ENCODE measurements around the gene DBET.
A peak's percentile ranks its signal among the peaks of the same experiment; 100 is the strongest.
"Not testable (repeated sequence)": the region's sequence is repeated elsewhere in the genome, so short reads cannot be mapped to it uniquely, and the experiment has no call there.

The DBET gene

DNA sequence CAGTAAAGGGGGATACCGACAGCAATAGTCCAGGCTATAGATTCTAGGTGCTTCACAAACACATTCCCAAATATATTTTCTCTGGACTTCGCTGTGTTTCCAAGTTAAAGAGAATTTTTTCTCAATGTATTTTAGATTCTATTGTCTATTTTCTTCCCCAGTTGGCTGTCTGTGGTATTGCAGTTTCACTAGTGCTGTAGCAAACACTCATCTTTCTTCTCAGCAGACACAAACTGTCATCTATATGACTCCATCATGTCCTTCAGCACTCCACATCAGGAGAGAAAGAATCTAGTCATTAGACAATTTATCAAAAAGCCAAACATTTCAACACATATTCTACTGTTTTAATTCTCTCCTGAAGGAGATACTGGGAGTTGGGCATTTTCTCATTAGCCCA, at the start of gene DBET:
Gene DBET (plus strand): TSS at position 161 of the 400 bp plus-strand sequence.
- not testable (repeated sequence) for FAIRE-seq

DNA sequence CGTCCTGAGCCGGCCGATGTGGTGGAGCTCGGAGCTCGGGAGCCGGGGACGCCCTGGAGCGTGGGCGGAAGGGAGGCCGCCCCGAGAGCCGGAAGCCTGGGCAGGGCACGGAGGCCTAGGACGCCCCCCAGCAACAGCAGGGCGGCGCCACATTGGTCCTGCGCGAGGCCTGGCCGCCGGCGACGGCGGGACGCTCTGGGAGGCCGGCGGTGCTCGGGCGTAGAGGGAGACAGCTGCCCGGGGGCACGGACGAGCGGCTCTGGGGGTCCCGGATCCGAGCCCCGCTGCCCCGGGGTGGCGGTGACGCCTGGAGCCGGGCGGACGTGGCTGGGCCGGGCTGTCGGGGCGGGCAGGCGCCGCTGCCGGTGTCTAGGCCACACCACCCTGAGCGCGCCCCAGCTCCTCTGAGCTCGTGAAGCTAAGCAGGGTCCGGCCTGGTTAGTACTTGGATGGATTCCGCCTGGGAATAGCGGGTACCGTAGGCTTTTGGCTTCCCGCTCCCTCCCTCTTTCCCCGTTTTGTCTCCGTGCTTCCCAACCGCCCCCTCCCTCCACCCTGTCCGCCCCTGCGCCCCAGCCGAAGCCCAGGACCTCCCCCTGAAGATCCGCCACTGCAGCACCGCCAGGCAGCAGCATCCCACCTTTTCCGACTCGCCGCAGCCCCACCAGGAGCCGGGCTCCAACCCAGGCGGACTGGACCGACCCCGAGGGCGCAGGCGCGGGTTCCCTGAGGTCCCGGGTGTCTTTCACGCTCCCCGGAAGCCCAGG, 49.3 kb upstream of the DBET start:
- FAIRE-seq = no peak

DNA sequence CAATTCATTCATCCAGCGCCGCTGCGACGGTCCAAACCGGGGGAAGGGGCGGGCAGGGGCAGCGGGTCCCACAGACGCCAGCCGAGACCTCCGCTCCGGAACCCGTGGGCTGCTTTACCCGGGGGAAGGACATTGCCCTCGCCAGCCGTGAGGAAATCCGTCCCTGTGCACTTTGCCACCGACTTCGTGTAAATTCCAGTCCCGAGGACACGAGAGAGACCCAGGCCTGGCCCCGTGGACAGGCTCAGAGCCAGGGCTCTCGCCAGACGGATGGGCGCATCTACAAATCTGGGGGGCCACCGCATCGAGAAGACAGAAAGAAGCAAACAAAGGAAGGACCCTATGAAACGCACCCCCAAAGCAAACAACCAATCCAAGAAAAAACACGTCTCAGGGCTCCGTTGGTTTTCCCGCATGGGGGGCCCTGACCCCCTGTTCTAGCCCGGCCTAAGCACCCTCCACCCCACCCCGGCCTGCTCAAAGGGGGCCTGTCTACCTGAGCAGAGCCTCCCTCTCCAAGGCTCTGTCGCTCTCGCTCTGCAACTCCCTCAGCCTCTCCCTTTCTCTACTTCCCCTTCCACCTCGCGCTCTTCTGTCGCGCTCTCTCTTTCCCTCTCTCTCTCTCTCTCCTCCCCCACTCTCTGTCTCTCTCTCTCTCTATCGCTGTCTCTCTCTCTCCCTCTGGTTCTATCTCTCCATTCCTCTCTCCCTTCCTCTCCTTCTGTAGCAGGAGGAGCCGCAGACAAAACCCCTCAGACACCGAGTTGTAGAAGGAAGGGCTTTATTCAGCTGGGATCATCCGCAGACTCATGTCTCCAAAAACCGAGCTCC, 48.5 kb upstream of the DBET start:
- FAIRE-seq = no peak

DNA sequence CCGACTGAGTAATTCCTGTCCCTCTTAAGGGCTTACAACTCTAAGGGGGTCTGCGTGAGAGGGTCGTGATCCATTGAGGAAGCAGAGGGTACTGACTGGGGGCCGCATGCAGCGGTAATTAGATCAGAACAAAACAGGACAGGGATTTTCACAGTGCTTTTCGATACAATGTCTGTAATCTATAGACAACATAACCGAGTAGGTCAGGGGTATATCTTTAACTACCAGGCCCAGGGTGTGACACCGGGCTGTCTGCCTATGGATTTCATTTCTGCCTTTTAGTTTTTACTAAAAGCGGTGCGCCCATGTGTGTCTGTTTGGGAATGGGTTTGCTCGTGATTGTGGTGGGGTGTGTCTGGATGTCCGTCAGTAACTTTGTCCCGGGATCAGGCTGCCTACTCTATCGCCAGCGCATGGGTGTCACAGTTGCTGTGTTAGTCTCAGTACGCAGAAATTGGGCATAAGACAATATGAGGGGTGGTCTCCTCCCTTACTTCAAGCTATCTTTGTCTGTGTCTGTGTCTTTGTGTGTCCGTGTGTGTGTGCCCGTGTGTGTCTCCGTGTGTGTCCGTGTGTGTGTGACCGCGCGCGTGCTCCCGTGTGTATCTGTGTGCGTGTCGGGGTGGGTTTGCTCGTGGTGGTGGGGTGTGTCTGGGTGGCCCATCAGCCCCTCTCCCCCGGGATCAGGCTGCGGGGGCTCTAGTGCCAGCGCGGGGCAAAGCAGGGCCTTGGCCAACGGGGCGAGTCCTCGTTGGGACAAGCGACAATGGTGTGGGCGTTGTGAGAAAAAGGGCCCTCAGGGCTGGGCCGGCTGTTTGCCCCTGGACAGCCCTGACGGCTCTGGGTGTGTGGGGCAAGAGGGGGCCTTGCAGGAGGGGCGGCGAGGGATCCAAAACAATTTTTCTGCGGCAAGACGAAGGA, 47.7 kb upstream of the DBET start:
- no peak for FAIRE-seq

DNA sequence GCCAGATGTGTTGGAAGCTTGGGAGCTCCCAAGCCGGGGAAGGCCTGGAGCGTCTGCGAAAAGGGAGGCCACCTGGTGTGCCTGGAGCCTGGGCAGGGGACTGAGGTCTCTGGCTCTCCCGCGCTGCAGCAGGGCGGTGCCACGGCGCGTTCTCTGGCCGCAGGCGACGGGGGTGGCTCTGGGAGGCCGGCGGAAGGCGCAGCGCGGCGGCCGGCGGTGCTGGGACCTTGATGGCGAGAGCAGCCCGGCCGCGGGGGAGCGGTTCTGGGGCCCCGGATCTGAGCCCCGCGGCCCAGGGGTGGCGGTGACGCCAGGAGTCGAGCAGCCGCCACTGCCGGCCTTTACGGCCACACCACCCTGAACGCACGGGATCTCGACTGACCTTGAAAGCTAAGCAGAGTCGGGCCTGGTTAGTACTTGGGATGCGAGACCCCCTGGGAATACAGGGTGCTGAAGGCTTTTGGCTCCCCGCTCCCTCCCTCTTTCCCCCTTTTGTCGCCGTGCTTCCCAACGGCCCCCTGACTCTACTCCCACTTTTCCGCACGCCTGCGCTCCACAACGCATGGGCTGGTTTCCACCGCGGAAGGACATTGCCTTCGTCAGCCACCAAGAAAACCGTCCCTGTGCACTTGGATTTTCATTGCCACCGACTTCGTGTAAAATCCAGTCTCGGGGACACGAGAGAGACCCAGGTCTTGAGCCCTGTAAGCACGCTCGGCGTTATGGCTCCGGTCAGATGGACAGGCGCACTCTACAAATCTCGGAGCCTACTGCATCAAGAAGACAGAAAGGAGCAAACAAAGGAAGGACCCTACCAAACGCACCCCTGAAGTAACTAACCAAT, 46.7 kb upstream of the DBET start:
- FAIRE-seq = no peak

DNA sequence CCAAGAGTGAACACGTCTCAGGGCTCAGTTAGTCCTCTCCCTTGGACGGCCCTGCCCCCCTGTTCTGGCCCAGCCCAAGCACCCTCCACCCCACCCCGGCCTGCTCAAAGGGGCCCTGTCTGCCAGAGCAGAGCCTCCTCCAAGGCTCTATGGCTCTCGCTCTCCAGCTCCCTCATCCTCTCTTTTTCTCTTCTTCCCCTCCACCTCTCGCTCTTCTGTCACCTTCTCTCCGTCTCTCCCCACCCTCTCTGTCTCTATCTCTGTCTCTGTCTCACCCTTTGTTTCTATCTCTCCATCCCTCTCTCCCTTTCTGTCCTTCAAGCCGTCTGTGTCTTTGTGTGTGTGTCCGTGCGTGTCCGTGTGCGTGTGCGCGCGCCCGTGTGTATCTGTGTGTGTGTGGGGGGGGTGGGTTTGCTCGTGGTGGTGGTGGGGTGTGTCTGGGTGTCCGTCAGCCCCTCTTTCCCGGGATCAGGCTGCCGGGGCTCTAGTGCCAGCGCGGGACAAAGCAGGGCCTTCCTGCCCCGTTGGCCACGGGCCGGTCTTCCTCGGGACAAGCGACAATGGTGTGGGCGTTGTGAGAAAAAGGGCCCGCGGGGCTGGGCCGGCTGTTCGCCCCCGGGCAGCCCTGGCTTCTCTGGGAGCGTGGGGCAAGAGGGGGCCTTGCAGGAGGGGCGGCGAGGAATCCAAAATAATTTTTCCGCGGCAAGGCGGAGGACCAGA, 45.9 kb upstream of the DBET start:
- FAIRE-seq = no peak

DNA sequence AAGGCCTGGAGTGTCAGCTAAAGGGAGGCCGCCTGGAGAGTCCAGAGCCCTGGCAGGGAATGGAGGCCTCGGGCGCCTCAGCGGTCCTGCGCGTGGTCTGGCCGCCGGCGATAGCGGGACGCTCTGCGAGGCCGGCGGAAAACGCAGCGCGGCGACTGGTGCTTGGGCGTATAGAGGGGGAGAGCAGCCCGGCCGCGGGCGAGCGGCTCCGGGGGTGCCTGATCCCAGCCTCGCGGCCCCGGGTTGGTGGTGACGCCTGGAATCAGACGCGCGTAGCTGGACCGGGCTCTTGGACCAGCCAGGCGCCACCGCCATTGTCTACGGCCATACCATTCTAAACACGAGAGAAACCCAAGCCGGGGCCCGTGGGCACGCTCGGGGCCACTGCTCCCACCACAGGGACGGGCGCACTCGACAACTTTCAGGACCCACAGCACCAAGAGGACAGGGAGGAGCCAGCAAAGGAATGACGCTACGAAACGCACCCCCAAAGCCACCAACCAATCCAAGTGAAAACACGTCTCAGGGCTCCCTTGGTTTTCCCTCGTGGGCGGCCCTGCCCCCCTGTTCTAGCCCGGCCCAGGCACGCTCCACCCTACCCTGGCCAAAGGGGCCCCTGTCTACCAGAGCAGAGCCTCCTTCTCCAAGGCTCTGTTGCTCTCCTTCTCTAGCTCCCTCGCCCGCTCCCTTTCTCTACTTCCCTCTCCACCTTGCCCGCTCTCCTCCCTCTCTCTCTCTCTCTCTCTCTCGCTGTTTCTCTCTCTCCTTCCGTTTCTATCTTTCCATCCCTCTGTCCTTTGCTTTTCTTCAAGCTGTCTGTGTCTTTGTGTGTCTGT, 45.1 kb upstream of the DBET start:
- FAIRE-seq = no peak

DNA sequence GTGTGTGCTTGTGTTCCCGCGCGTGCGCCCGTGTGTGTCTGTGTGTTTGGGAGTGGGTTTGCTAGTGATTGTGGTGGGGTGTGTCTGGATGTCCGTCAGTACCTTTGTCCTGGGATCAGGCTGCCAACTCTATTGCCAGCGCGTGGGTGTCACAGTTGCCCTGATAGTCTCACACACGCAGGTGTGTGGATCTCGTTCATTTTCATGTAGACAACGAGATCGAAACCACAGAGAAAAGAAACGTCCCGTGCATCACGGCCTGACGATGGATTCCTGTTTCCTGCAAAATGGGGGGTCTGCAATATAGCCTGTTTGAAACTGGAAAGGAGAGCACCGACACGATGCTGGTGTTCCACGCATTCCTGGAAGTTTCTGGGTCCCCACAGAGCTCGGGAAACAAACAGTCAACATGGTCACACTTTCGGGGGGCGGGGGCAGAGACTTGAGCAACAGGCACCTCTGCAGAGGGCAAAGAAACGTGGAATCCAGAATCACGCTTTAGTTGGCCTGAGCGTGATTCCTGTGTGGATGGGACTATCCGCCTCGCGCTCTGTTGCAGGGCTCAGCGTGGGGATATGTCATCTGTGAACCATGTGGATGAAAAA, 44.3 kb upstream of the DBET start:
- FAIRE-seq = not testable (repeated sequence)

DNA sequence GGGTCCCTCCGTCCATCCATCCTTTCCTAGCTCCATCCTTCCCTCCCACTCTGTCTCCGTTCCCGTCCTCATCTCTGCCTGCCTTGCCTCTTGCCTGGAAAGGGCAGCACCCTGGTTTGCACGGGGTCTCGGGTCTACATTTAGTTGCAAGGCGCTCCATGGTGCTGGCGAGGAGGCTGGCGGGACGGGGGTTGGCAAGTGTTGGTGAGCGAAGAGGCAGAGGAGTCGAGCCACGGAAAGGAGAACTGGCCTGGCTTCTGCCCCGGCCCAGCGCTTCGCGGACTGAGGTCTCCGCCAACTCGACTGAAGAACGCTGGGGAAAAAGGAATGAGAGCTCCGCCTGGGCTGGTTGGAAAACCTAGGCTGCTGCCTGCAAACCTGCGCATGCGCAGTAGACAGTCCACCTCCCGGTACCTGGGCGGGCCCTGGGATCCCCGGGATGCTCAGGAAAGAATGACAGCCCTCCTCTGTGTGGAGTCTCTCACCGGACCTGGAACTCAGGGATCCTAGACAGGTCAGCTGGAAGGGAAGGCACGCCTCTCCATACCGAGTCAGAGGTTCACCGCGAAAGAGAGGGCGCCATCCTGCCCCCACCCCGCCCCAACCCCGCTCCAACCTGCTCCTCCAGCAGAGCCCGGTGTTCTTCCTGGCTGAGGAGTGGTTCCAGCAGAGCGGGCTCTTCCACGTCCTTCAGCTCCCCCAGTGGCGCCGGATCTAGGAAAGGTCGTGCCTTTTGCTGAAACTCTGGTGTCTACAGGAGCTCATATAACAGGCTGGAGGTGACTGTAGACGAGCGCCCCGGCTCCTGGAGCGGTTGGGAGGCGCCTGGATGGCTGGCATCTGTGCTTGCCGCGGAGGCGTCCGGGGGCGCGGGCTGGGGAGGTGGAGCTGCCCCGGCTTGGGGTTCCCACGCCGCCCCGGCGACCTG, 43.2 kb upstream of the DBET start:
- no peak for FAIRE-seq

DNA sequence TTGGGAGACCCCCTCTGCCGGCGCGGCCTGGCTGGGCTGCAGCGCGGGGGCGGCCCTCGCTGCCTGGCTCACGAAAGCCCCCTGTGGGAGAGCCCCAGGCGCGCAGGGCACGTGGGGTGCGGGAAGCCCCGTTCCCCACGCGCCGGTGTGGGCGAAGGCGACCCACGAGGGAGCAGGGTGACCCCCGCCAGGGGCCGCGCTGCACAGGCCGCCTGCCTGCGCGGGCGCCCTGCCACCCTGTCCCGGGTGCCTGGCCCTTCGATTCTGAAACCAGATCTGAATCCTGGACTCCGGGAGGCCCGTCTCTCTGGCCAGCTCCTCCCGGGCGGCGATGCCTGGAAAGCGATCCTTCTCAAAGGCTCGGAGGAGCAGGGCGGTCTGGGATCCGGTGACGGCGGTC, 42.3 kb upstream of the DBET start:
- not testable (repeated sequence) for FAIRE-seq

DNA sequence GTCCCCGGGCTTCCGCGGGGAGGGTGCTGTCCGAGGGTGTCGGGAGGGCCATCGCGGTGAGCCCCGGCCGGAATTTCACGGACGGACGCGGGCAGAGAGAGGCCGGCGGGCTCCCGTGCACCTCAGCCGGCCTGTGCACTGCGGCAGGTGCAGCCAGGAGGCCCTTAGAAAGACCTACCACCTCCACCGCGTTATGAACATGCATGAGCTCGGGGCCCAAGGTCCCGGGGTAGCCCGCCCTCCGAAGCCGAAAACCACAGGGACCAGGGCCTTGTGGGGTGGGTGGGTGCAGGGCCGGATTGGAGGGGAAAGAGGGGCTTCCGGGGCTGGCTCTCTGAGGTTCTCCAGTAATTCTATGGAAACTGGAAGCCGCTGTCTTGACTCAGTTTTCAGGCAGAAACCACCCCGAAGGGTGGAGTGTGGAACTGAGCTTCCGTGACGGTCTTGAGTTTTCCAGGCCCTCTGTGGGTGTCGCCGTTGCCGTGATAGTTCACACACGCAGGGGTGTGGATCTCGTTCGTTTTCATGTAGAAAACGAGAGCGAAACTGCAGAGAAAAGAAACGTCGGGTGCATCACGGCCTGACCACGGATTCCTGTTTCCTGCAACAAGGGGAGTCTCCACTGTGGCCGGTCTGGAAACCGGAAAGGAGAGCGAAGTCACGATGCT, 41.6 kb upstream of the DBET start:
- FAIRE-seq = not testable (repeated sequence)

DNA sequence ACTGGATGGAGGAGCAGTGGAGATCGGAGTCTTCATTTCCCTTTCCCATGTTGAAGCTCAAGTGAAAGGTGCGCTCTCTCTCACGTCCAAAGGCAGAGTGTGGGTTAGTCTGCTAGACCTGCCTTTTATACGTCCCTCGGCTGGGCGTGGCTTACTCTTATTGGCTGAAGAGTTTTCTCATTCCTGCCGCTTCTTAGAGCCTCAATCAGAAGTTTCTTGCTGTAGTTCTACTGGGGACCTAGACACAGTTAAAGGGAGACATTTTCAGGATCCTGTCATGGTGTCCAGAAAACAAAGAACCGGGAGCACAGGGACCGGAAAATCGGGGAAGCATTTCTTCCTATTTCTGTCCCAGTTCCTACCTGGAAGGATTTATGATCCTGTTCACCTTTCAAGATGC, 37.1 kb upstream of the DBET start, which contains the start of gene FRG2:
Gene FRG2 (minus strand): TSS at position 101 of the 400 bp plus-strand sequence. CDS start 52 bp downstream, at position 49.
- not testable (repeated sequence) for FAIRE-seq

DNA sequence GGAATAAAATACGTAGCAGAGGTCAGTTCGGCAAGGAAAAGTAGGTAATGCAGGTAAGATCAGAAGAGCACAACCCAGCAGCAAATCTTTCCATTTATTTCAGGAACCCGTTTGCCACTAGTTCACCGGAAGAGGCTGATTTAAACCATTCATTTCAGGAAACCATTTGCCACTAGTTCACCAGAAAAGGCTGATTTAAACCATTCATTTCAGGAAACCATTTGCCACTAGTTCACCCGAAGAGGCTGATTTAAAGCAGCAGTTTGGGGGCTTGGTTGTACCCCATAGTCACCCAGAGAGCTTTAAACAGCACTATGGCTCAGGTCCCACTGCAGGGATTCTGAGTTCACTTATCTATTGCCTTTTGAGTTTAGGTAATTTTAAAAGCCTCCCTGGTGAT, 33.0 kb upstream of the DBET start:
- FAIRE-seq = not testable (repeated sequence)

DNA sequence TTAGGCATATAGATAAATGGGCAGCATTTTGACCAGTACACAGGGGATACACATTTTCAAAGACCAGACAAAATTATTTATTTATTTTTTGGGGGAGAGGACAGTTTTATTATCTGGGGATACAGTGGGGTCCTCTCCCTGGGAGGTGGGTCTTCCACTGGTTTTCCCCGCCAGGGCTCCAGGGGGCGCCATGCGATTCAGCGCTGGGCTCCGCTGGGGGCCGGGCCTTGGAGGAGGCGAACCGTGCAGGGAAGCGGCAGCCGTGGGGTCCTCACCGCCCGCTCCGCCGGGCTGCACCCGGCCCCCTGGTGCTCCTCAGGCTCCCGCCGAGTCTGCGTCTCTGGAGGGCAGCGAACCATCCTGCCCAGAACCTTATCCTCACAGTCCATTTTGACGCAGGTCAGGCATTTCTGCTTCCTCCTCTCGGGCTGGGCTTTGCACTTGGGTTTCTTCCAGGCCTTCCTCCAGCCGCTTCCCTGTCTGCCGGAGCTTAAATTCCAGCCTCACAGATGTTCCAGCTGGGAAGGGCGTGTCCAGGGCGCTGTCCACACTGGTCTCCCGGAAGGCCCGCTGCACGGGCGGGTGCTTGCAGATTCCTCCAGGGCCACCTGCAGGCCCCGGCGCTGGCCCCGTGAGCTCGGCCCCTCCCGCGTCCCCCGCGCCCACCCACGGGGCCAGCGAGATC, 26.5 kb upstream of the DBET start:
- not testable (repeated sequence) for FAIRE-seq

DNA sequence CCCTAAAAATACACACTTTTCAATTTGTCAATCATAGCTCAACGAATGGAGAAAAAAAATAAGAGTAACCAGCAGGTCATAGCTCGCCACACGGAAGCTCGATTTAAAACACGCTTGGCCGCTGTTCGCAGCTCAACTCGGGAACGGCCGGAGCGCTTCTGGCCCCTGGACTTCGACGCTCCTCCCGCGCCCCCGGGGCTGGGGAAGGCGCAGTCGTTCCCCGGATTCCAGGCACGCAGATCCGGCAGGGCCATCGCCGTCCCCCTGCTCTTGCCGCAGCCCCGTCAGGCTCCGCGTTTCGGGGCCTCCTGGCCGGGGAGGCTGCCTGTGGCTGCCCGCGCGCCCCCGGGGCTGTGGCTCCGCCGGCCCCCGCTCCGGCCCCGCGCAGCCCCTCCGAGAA, 23.4 kb upstream of the DBET start:
- not testable (repeated sequence) for FAIRE-seq

DNA sequence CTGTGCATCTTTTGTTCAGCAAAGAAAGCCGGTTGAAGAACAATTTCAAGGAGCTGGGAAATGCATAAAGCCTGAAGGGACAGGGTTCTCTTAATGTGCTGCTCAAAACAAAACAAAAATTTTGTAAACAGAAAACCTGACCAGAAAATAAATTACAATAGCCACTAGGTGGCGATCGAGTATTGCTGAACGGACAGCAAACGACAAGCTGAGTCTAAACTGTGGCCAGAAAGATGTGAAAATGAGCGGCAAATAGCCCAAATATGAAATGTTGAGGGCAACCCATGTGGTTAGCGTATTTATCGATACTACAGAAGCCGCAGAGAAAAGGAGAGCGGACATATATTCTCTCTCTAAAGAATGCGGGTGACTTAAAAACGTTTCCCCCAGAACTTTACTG, 16.7 kb upstream of the DBET start:
- FAIRE-seq = peak; percentile 21
